Inflammatory macrophage treated with lipopolysaccharide for 1 hour (primary cell): Measurements from ENCODE around the gene BTLA.
"Not testable (repeated sequence)": the region's sequence is repeated elsewhere in the genome, so short reads cannot be mapped to it uniquely, and the experiment has no call there.

Experiments
- DNase-seq, 2 donors: peaks; one replicate each; pipeline ENCODE4 v3.0.0-alpha.2; 2020 to 2022

BTLA gene, protein sequence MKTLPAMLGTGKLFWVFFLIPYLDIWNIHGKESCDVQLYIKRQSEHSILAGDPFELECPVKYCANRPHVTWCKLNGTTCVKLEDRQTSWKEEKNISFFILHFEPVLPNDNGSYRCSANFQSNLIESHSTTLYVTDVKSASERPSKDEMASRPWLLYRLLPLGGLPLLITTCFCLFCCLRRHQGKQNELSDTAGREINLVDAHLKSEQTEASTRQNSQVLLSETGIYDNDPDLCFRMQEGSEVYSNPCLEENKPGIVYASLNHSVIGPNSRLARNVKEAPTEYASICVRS

DNA sequence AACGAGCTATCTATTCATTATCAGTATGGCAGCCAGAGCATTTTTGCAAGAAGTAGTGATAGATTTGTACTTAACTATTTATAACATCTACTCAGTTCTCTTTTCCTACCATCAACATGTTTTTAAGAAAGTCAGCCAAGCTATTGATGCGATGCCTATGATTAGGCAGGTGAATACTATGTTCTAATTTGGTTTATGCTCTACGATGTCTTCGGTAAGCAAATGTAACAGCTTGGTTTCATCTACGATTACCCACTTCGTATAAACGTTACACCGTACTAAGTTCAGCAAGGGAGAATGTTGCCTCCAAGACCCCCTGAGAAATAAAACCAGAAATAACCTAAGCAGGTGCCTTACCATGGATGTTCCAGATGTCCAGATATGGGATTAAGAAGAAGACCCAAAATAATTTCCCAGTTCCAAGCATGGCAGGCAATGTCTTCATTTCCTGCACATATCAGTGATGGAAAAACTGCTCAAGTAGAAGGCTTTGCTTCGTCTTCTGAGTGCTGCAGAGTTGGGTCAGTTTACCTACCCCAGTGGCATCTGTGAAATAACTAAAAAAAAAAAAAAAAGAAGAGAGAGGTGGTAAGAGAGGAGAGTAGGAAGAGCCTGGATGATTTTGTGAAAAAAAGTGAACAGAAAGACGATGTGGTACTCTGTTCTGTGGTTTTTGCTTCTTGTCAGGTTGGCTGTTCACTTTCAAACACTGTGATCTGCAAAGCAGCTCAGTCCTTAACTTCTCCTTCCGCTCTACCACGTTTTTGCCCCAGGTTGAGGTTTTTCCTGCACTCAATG is at the start of gene BTLA:
TSS of gene BTLA (minus strand) at position 559 of the 798 bp plus-strand sequence. CDS start at position 445, 114 bp downstream.
- DNase-seq = no peak

DNA sequence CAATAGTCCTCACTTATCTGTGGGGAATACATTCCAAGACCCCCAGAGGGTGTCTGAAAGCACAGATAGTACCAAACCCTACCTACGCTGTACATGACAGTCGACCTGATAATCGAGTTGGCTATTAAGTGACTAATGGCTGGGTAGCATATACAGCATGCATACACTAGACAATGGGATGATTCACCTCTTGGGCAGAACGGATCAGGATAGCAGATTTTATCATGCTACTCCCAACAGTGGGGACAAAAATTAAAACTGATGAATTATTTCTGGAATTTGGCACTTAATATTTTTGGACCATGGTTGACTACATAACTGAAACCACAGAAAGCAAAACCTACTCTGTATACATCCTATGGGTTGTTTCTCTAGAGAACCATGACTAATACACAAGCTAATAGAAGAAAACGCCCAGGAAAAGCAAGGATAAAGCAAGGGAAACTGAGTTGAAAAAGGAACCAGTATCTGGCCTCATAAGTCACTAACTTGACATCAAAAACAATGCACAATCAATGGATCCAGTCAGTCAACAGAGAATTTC is 47.0 kb upstream of the BTLA start:
- no peak for DNase-seq

DNA sequence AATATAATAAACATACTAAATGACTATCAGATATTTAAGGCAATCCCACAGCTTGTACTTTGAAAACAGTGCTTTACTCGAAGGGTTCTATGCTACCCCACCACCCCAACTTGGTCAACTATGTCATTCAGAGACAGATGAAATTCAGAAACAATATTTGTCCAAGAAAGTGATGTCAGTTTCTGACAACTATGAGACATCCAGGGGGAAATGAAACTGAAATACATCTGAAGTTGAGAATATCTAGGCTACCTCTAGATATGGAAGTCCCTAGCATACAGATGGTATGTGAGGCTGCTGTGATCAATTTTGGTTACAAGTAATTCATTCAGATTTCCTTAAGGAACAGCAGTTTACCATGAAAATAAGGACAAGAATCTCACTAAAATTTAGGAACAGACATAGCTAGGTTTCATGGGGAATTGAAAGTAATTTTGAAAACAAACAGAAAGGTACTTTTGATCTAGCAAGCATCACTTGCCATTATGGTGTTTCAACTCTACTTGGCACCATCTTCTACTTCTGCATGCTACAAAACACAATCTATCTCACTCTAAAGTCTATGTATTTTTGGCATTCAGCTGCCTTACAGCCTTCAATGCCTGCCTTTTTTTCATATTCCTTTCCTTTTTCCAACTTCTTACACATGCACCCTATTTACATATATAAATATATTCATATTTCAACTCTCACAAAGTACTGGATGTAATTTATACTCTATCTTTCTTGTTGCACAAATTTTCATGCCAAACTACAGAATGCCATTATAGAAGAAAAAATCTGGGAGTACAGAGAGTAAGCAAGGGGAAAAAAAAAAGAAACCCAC is 40.8 kb upstream of the BTLA start:
- DNase-seq = peak in 1 of 2 donors; percentile 32

DNA sequence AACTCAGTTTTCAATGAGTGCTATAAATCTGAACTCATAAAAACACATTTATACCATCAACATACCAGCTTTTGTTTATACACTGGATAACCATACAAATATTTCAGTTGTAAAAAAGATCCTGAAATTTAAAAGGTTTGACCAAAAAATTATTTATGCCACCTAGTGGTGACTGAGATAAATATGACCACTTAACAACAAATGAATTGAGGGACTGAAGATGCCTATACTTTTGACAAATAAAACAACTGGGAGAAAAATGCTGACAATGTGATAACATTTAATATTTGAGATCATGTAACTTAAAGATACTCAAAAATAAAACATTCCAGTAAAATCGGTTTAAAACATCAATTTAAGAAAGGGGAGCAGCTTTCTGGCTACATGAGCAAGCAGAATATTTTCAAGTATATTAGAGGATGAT is 32.1 kb upstream of the BTLA start:
- peak; percentile 27 to 64 for DNase-seq

DNA sequence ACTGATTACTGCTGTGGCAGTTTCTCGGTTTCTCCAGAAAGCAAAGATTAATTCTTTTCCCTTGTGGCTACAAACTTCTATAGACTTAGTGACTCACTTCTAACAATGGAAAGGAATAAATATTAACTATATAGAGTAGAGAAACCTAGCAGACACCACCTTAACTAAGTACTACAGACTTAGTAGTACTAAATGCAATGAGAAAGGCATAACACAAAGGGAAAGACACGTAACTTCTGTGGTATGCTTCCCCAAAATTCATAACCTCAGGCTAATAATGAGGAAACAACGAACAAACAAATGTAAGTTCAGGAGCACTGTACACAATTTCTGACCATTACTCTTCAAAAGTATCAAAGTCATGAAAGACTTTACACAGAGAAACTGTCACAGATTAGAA is 31.3 kb upstream of the BTLA start:
- DNase-seq = no peak

DNA sequence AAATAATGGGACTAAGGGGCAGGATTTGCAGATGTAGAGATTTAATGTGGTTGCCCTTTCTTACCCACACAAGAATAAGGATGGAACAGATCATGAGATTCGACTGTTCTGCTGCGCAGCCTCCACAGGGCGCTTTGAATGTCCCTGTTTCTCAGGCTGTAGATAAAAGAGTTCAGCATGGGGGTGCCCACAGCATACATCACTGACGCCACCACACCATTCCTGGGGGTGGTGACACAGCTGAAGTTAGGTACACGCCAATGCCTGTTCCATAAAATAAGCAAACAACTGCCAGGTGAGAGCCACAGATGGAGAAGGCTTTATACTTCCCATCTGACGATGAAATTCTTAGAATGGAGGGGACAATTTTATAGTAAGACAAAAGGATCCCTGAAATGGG is 24.9 kb upstream of the BTLA start:
- DNase-seq = not testable (repeated sequence)

DNA sequence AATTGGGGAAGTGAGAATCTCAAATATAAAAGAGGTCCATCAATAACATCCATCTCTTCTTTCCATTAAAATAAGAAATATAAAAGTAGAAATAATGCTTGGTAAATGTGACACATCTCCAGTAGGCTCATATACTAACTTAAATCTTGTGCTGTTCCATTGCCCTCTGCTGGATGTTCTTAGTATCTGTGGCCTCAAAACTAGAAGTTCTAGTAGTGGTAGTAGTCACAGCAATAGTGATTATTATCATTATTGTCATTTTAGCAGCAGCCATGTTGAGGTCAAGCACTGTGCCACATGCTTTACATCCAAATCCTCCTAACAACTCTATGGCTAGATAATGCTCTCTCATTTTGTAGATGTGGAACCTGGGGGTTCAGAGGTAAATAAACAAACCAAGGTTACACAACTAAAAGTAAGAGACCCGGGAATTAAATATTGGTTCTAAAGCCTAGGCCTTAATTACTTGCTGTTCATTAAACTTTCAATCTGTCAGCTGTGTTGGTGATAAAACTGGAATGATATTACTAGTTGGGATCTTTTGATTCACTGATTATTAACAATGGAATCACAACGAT is 20.2 kb upstream of the BTLA start:
- peak; percentile 53 to 79 for DNase-seq

DNA sequence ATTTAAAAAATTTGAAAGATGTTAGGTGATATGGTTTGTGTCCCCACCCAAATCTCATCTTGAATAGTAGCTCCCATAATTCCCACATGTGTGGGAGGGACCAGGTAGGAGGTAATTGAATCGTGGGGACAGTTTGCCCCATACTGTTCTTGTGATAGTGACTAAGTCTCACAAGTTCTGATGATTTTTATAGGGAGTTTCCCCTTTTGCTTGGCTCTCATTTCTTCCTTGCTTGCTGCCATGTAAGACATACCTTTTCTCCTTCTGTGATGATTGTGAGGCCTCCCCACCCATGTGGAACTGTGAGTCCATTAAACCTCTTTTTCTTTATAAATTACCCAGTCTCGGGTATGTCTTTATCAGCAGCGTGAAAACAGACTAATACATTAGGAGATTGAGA is 19.7 kb upstream of the BTLA start:
- peak; percentile 25 to 28 for DNase-seq

DNA sequence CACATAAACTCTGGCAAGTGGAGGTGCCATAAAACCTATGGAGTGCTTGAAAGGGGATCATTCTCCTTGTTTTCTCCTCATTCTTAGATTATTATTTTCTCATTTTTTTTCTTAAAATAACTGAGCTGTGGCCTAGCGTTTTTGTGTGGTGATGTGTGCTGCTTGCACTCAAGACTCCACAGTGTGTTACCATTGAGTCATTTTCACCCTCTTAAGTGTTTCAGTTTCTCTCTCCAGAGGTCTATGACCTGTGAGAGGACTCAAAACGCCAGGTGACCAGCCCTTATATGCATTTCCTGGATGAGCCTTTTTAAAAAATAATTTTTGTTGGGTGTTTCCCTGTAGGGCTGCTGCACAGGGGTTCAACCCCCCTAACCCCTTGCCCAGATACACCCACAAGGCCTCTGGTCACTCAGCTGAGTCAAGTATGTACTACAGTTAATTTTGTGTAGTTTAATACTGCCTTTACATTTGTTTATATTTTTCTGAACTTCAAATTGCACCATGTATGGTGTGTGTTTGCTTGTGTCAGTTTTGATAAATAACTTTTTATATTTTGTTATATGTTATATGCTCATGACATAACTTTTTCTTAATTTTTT is 15.4 kb upstream of the BTLA start:
- DNase-seq = no peak

DNA sequence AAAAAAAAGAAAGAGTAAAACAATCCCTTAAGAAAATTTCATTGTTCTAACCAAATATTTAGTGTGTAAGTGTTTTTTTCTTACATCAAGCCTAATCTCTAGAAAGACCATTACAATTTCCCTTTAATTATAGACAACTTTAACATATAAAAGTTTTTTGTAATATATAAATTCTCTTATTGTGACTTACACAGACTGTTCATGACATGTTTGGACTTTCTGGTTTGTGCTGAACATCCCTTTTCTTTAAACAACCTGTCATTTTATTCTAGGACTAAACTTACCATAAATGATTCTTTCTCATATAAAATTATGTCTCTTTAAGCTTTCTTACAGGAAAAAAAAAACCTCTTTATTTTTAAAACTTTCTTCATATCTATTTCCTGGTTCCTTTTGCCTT is 13.0 kb upstream of the BTLA start:
- no peak for DNase-seq

DNA sequence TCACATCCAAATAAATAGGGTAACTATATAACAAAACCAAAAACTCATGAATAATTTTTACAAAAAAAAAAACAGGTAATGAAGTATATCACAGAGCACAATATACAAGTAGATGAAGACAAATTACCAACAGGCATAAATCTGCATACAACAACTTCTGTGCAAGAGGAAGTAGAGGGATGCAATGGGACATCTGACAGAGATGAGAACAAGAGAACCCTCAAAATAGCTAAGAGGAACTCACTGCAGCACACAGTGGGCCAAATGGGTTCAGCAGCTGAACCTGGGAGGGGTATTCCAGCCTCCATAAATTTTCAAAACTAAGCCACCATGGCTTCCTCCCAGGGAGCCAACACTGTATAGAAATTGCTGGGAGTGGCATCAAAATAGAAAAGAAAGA is 9.6 kb upstream of the BTLA start:
- DNase-seq = peak; percentile 6 to 28

DNA sequence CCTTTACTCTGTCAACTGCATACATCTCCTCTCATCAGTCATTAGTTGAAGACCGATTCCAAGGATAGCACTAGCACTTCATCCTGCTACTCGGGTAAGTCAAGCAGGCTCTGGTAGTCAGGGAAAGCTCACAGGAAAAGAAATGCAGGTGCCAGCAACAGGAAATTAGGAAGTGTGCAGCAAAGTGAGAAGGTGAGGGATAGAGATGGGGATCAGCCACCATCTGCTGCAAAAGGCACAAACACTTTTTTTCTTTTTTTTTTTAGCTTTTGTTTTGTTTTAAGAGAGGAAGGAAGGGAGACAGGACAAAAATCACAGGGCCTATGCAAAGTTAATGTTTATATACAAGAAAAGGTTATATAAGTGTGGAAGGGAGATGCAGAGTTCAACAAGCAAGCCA is 9.0 kb upstream of the BTLA start:
- no peak for DNase-seq

DNA sequence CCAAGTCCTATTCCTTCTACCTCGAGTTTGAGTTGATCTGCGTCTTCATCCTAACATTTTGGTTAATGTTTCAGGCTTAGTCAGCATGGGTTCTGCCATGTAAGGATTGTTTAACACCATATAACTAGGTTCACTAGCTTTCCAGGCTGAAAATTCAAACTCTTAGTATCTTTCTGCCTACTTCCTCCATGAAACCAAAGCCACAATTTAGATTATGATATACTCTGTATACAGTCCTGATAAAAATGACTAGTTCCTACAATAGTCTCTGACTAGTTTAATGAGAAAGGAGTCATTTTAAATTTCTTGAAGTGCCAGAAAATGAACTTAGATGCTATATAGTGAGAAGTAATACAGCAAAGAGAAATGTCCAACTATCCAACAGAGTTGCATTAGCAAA is 6.6 kb upstream of the BTLA start:
- no peak for DNase-seq

DNA sequence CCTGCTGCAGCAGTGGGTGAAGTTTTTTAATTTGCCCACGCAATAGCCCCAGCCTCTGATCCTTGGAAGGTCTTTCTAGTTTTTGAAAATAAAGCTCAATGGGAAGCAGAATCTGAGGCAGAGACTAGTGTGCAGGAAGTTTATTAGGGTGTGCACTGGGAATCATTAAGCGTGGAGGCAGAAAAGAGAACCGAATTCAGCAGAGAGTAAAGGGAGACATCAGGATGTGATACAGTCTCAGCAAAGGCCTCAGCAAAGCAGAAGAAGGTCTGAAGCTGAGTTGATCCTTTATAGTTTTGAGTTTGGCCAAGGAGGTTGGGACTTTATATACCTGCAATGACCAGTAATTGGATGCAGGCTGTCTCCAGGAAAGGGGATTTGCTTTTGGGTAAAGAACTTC is 4.9 kb upstream of the BTLA start:
- DNase-seq = no peak

DNA sequence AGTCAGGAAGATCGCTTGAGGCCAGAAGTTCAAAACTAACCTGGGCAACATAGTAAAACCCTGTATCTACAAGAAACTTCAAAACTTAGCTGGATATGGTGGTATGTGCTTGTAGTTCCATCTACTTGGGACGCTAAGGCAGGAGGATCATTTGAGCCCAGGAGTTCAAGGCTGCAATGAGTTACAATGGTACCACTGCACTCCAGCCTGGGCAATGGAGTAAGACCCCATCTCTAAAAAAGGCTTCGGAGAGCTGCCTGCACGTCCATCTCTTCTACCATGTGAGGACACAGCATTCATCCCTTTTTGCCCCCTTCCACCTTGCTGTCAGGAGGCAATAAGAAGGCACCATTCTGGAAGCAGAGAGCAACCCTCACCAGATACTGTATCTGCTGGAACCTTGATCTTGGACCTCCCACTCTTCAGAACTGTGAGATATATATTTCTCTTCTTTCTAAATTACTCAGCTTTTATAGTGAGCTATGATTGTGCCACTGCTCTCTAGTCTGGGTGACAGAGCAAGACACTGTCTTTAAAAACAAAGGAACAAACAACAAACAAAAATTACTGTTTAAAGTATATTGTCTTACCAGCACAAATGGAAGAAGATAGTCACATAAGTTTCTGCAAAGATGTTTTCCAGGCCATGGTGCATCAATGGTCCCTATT is 4.2 kb upstream of the BTLA start:
- DNase-seq = no peak

DNA sequence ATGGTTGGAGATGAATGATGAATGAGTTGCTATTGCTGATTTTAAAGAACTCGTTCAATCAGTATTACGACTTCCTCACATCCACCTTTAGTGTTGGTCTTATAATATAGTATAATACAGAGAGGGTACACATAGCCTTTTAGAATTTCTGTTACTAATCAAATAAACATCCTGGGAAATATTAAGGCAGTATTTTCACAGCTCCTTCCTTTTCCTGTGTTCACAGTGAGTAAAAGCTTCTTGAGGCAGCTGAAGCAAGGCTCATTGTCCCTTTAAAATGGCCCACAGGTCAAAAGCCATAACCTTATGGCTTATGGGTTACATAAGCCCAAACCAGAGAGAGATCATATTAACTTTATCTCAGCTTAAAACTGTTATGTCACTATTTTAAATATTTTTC is 1.3 kb upstream of the BTLA start:
- DNase-seq = no peak

DNA sequence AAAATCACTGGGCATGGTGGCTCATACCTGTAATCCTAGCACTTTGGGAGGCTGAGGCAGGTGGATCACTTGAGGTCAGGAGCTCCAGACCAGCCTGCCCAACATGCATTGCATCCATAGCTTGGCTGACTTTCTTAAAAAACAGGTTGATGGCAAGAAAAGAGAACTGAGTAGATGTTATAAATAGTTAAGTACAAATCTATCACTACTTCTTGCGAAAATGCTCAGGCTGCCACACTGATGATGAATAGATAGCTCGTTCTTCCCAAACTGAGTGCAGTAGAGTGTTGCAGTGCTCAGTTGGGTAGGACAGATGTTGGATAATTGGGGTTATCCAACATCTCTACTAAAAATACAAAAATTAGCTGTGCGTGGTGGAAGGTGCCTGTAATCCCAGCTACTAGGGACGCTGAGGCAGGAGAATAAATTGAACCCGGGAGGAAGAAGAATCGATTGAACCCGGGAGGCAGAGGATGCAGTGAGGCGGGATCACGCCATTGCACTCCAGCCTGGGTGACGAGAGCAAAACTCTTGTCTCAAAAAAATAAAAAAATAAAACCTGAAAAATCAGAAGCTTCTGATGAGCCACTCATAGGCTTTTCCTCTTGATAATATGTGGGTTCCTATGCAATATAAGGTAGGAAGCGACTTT is 1.2 kb downstream of the BTLA start:
- DNase-seq = no peak

DNA sequence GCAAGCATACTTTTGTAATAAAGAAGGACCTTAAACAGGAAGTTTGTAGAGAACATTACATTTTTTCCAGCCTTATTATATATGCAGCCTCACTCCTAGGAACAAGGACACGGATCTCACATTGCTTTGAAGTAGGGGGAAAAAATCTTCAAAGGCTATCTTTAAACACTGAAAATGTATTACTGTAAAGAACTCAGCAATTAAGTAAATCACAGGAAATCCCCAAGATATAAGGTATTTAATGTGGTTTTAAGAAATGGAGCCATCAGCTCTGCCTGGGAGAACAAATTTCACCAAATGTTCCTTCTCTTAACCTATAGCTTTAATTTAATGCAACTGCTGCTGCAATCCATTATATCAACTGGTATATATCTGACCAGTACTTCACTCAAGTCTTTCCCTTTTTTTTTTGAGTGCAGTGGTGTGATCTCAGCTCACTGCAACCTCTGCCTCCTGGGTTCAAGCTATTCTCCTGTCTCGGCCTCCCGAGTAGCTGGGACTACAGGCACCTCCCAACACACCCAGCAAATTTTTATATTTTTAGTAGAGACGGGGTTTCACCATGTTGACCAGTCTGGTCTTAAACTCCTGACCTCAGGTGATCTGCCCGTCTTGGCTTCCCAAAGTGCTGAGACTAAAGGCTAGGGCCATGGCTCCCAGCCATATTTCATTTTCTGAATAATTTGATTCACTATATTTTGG is 2.8 kb downstream of the BTLA start:
- no peak for DNase-seq

DNA sequence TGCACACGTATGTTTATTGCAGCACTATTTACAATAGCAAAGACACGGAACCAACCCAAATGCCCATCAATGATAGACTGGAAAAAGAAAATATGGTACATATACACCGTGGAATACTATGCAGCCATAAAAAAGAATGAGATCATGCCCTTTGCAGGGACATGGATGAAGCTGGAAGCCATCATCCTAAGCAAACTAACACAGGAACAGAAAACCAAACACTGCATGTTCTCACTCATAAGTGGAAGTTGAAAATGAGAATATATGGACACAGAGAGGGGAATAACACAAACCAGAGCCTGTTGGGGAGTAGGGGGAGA is 4.9 kb downstream of the BTLA start:
- DNase-seq = not testable (repeated sequence)

DNA sequence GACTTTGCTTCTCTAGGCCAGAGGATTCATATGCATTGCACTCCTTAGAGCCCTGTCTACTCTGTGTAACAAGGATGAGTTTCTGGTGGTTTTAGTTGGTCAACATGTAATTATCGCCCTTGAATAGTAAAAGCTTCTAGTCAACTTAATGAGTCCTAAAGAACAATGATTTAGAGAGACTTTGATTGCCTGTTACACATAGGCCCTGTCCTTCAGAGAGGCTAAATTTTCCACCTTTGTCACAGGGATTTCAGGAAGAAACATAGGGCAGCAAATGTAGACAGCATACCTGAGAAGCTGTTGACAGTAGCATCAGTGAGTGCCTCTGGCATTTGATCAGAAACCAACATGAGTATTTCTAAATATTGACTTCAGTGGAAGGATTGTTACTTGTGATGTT is 7.1 kb downstream of the BTLA start:
- DNase-seq = no peak

DNA sequence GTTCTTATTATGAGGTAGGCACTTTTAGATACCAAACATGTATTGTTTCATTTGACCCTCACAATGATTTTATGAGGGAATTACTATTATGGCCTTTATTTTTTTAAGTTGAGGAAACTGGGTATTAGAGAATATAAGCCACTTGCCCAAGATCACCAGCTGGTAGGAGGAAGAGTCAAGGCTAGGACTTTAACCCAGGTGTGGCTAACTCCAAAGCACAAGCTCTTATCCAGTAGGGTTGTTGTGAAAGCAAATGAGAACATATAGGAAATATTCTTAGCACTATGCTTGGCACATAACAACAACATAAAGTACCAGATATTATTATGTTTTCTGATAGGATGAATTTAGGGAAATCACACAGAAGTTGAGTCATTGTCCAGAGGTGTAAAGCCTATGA is 7.9 kb downstream of the BTLA start:
- no peak for DNase-seq
